Measurements from ENCODE around the gene PLEKHG3.

The PLEKHG3 gene

GRCh38 chr14:64766430-64767151 is 62.4 kb downstream of the PLEKHG3 start:
- no peak for DNase-seq

GRCh38 chr14:64767215-64767964 is 63.2 kb downstream of the PLEKHG3 start:
- DNase-seq: no peak

- no peak for DNase-seq
These were observed 64.3 kb downstream of the PLEKHG3 start for GRCh38 chr14:64768401-64769095.

- DNase-seq: no peak
These were observed 65.1 kb downstream of the PLEKHG3 start for GRCh38 chr14:64769096-64770020.

GRCh38 chr14:64770751-64771150 is 66.5 kb downstream of the PLEKHG3 start:
- no peak for DNase-seq

GRCh38 chr14:64771161-64771560 is 66.9 kb downstream of the PLEKHG3 start:
- no peak for DNase-seq

- DNase-seq: no peak
These were observed 68.2 kb downstream of the PLEKHG3 start for GRCh38 chr14:64772397-64772950.

- no peak for DNase-seq
These were observed 68.8 kb downstream of the PLEKHG3 start for GRCh38 chr14:64773046-64773445.

GRCh38 chr14:64773577-64773976 is 69.4 kb downstream of the PLEKHG3 start:
- no peak for DNase-seq

- no peak for DNase-seq
These were observed 70.0 kb downstream of the PLEKHG3 start for GRCh38 chr14:64774272-64774671.

GRCh38 chr14:64775081-64775777 is 71.0 kb downstream of the PLEKHG3 start:
- no peak for DNase-seq

GRCh38 chr14:64777461-64777860 is 73.2 kb downstream of the PLEKHG3 start:
- no peak for DNase-seq

- no peak for DNase-seq
These were observed 74.0 kb downstream of the PLEKHG3 start for GRCh38 chr14:64778104-64778754.

- no peak for DNase-seq
These were observed 75.2 kb downstream of the PLEKHG3 start for GRCh38 chr14:64779472-64779871.

GRCh38 chr14:64782196-64782595 is 78.0 kb downstream of the PLEKHG3 start:
- DNase-seq: no peak

- DNase-seq: no peak
These were observed 79.8 kb downstream of the PLEKHG3 start for GRCh38 chr14:64784006-64784405.

GRCh38 chr14:64786296-64787149 is 82.3 kb downstream of the PLEKHG3 start:
- DNase-seq: no peak

- no peak for DNase-seq
These were observed 83.4 kb downstream of the PLEKHG3 start for GRCh38 chr14:64787619-64788018.

GRCh38 chr14:64788706-64789105 is 84.5 kb downstream of the PLEKHG3 start:
- DNase-seq: no peak

- no peak for DNase-seq
These were observed 85.5 kb downstream of the PLEKHG3 start for GRCh38 chr14:64789696-64790095.
